ENCODE results near the gene PCDH9.

Gene PCDH9

GRCh38 chr13:66618702-66619101 is 611.4 kb downstream of the PCDH9 start:
- peak; percentile 24 for TF ChIP-seq CTCF (IDR thresholded peaks at IDR 0.05; ENCODE audit: low read depth, low read length, missing control alignments)

GRCh38 chr13:66617786-66618185 is 612.4 kb downstream of the PCDH9 start:
- DNase-seq (ENCODE audit: extremely low read depth, low read depth): no peak
- no peak overlapping the region for H3K4me3 ChIP-seq (replicated peaks; ENCODE audit: low read depth, low read length)
- no peak for TF ChIP-seq CTCF (IDR thresholded peaks at IDR 0.05; ENCODE audit: low read depth, low read length, missing control alignments)

More at GRCh38 chr13:66618702-66619101, 611.4 kb downstream of the PCDH9 start:
- no peak overlapping the region for H3K4me3 ChIP-seq (replicated peaks; ENCODE audit: low read depth, low read length)
- DNase-seq (ENCODE audit: extremely low read depth, low read depth): peak; percentile 12

- H3K4me3 ChIP-seq (replicated peaks; ENCODE audit: low read depth, low read length): no peak overlapping the region
- DNase-seq (ENCODE audit: extremely low read depth, low read depth): no peak
- TF ChIP-seq CTCF (IDR thresholded peaks at IDR 0.05; ENCODE audit: low read depth, low read length, missing control alignments): no peak
Observed at GRCh38 chr13:66612983-66613382, 617.2 kb downstream of the PCDH9 start.

GRCh38 chr13:66586489-66586888 is 643.6 kb downstream of the PCDH9 start:
- no peak for DNase-seq (ENCODE audit: extremely low read depth, low read depth)
- TF ChIP-seq CTCF (IDR thresholded peaks at IDR 0.05; ENCODE audit: low read depth, low read length, missing control alignments): no peak
- no peak overlapping the region for H3K4me3 ChIP-seq (replicated peaks; ENCODE audit: low read depth, low read length)

GRCh38 chr13:66585669-66586203 is 644.4 kb downstream of the PCDH9 start:
- no peak for TF ChIP-seq CTCF (IDR thresholded peaks at IDR 0.05; ENCODE audit: low read depth, low read length, missing control alignments)
- no peak for DNase-seq (ENCODE audit: extremely low read depth, low read depth)
- no peak overlapping the region for H3K4me3 ChIP-seq (replicated peaks; ENCODE audit: low read depth, low read length)

- no peak for TF ChIP-seq CTCF (IDR thresholded peaks at IDR 0.05; ENCODE audit: low read depth, low read length, missing control alignments)
- DNase-seq (ENCODE audit: extremely low read depth, low read depth): no peak
- H3K4me3 ChIP-seq (replicated peaks; ENCODE audit: low read depth, low read length): no peak overlapping the region
Observed at GRCh38 chr13:66581675-66582074, 648.5 kb downstream of the PCDH9 start.

GRCh38 chr13:66578305-66578704 is 651.8 kb downstream of the PCDH9 start:
- no peak overlapping the region for H3K4me3 ChIP-seq (replicated peaks; ENCODE audit: low read depth, low read length)
- no peak for DNase-seq (ENCODE audit: extremely low read depth, low read depth)
- TF ChIP-seq CTCF (IDR thresholded peaks at IDR 0.05; ENCODE audit: low read depth, low read length, missing control alignments): no peak

All from HFF-Myc (cell line).